Coronary artery (tissue), 2 donors: ENCODE measurements around the gene ILDR2.

Source experiments
- DNase-seq: peaks from one replicate; pipeline ENCODE4 v3.0.0-alpha.2; 2017; ENCODE audit warnings: low spot score
- H3K27ac ChIP-seq, 2 donors: fragments of 200-600 bp; sonication (generic); one replicate each; pipeline ENCODE4 v1.5.1; 2016 to 2019
- H3K4me3 ChIP-seq: fragments of 200-600 bp; sonication (generic); 2 replicates; pipeline ENCODE4 v1.5.1; 2016; ENCODE audit warnings: mild to moderate bottlenecking, moderate library complexity
- CTCF ChIP-seq: fragments of 200-600 bp; sonication (generic); IDR thresholded peaks from one replicate; pipeline ENCODE4 v1.5.1; 2019; ENCODE audit warnings: antibody characterized with exemption

The ILDR2 gene

GRCh38 chr1:167003711-167004110 is 28.4 kb upstream of the ILDR2 start:
- Histone ChIP-seq H3K27ac (no peak overlapping the region), H3K4me3 (no peak overlapping the region)
- TF ChIP-seq CTCF = no peak
- DNase-seq = no peak

- no peak for DNase-seq
- no peak overlapping the region for H3K27ac ChIP-seq
Measured at GRCh38 chr1:167002354-167002753, 27.0 kb upstream of the ILDR2 start.

GRCh38 chr1:167000546-167000945 is 25.2 kb upstream of the ILDR2 start:
- H3K27ac ChIP-seq = no peak overlapping the region
- DNase-seq = no peak
- no peak overlapping the region for H3K4me3 ChIP-seq
- no peak for TF ChIP-seq CTCF

More at GRCh38 chr1:167002354-167002753, 27.0 kb upstream of the ILDR2 start:
- no peak overlapping the region for H3K4me3 ChIP-seq
- TF ChIP-seq CTCF = no peak

- DNase-seq = no peak
- TF ChIP-seq CTCF = no peak
- Histone ChIP-seq H3K27ac (no peak overlapping the region), H3K4me3 (no peak overlapping the region)
Measured at GRCh38 chr1:166999500-167000055, 24.2 kb upstream of the ILDR2 start.

GRCh38 chr1:166999075-166999474 is 23.7 kb upstream of the ILDR2 start:
- no peak for TF ChIP-seq CTCF
- Histone ChIP-seq H3K27ac (no peak overlapping the region), H3K4me3 (no peak overlapping the region)
- DNase-seq = no peak

- Histone ChIP-seq H3K27ac (no peak within 1 kb of the TSS), H3K4me3 (no peak within 1 kb of the TSS)
- DNase-seq = no peak
- no peak for TF ChIP-seq CTCF
Measured at GRCh38 chr1:166988974-166989515, 13.7 kb upstream of the ILDR2 start, which contains the start of gene MAEL. TSS of gene MAEL (plus strand) at chr1:166989280. CDS start at chr1:166989353, 73 bp downstream.

- Histone ChIP-seq H3K27ac (no peak overlapping the region), H3K4me3 (no peak overlapping the region)
- no peak for TF ChIP-seq CTCF
- DNase-seq = no peak
Measured at GRCh38 chr1:166981589-166981988, 6.2 kb upstream of the ILDR2 start.
